ENCODE results near the gene TMEM178B.

DNA sequence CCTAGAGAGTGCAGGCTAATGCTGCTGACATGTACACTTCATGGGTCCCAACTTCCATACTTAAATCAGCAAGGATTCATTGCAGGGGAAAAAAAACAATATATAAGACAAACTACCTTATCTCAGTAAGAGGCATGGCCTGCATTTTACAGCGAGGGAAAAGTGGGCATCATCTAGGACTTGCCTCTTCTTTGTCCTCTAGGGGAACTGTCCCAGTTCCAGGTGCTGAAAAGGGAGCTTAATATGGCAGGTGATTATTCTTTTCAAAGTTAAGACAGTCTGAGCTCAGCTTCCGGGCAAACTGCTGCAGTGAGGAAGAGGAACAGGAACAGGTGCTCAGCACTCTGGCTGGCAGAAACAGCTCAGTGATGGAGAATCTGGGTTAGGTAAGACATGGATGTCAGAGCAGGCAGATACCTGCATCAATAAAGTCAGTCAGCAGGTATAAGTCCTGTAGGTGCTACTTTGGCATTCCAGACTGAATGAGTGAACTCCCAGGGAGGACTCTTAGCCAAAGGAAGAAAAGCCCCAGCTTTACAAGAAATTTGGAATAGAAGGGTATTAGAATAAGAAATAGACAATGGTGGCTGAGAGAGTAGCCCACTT is 147.2 kb downstream of the TMEM178B start:
- TF ChIP-seq, protein P1, sequence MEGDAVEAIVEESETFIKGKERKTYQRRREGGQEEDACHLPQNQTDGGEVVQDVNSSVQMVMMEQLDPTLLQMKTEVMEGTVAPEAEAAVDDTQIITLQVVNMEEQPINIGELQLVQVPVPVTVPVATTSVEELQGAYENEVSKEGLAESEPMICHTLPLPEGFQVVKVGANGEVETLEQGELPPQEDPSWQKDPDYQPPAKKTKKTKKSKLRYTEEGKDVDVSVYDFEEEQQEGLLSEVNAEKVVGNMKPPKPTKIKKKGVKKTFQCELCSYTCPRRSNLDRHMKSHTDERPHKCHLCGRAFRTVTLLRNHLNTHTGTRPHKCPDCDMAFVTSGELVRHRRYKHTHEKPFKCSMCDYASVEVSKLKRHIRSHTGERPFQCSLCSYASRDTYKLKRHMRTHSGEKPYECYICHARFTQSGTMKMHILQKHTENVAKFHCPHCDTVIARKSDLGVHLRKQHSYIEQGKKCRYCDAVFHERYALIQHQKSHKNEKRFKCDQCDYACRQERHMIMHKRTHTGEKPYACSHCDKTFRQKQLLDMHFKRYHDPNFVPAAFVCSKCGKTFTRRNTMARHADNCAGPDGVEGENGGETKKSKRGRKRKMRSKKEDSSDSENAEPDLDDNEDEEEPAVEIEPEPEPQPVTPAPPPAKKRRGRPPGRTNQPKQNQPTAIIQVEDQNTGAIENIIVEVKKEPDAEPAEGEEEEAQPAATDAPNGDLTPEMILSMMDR (IDR thresholded peaks at IDR 0.05), result no peak
- no peak for TF ChIP-seq POLR2A (IDR thresholded peaks at IDR 0.05)

Data from ovary (tissue), 3 donors.